Measurements from ENCODE around the gene TTC39C.
"Not testable (repeated sequence)": the region's sequence is repeated elsewhere in the genome, so short reads cannot be mapped to it uniquely, and the experiment has no call there.

Gene TTC39C

DNA sequence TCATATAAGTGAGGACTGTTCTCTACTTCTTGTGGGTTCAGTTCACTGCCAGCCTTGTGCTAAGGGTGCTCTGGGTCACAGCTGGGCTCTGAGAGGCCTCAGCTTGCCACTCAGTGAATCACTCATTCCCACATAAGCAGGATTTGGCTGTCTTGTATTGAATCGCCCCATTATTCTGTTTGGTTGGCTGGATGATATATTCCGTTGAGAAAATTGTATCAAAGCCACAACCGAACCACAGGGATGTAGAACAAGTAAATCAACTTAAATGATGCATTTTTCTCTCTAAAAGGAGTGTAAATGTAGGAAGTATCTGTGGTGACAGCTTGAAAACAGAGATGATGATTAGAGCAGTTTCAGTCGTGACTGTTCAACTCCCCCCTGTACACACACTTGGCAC is 39.6 kb downstream of the TTC39C start:
- peak; percentile 44 for DNase-seq
- ATAC-seq, result peak; percentile 86

DNA sequence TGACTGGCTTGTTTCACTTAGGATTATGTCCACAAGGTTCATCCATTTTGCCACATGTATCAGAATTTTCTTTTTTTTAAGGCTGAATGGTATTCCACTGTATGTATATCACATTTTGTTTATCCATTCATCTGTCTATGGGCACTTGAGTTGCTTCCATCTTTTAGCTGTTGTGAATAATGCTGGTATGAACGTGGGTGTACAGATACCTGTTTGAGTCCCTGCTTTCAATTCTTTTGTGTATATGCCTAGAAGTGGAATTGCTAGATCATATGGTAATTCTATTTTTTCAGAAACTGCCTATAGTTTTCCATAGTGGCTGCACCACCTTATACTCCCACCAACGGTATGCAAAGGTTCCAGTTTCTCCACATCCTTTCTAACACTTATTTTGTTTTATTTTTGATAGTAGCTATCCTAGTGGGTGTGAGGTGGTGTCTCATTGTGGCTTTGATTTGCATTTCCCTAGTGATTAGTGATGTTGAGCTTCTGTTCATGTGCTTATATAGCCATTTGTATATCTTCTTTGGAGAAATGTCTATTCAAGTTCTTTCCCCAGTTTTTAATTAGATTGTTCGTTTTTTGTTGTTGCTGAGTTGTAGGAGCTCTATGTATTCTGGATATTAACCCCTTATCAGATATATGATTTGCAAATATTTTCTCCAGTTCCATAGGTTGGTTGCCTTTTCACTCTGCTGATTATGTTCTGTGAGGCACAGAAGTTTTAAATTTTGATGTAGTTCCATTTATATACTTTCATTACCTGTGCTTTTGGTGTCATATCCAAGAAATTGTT is 40.7 kb downstream of the TTC39C start:
- ATAC-seq (peak; percentile 56), DNase-seq (no peak)

DNA sequence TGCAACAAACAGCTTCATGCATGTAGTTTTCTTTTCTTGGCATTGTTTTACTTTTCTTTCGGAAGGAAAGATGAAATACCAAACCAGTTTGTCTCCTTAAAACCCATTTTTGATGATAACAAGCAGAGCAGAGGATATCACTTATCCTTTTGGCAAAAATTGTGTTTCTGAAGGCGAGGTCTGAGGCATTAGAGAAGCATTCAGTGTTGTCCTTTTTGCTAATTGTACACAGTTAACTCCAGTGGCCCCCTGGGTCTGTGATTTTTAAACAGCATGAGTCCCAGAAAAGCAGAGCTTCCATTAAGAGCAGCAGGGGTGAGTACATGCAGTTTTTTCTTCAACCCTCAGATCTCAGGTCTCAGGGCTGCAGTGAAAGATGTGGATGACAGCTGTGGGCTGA is 41.3 kb downstream of the TTC39C start:
- DNase-seq (no peak), ATAC-seq (no peak)

DNA sequence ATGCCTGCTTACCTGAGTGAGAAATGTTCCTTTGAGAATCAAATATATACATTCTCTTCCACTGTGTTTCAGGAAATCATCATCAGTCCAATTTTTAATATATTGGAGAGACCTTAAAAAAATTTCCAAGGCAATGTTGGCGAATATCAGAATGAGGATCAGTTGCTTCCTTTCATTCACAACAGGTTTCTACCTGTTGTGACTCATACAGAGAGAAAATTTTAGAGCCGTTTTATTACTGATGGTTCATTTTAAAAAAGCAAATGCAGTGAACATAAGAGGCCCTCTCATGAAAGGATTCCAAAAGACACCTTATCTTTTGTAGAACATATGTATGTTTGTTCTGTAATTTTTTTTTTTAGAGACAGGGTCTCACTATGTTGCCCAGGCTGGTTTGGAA is 42.0 kb downstream of the TTC39C start:
- DNase-seq (no peak), ATAC-seq (no peak)

DNA sequence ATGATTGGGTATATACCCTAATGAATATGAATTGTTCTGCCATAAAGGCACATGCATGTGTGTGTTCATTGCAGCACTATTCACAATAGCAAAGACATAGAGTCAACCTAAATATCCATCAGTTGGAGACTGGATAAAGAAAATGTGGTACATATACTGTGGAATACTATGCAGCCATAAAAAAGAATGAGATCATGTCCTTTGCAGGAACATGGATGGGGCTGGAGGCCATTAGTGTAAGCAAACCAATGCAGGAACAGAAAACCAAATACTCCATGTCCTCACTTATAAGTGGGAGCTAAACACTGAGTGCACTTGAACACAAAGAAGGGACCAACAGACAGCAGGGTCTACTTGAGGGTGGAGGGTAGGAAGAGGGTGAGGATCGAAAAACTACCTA is 43.2 kb downstream of the TTC39C start:
- no peak for DNase-seq
- ATAC-seq, result no peak

DNA sequence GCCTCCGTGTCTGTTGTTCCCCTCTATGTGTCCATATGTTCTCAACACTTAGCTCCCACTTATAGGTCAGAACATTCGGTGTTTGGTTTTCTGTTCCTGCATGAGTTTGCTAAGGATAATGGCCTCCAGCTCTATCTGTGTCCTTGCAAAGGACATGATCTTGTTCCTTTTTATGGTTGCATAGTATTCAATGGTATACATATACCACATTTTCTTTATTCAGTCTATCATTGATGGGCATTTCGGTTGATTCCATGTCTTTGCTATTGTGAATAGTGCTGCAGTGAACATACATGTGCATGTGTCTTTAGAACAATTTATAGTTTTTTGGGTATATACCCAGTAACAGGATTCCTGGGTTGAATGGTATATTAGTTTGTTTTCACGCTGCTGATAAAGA is 44.8 kb downstream of the TTC39C start:
- not testable (repeated sequence) for DNase-seq, ATAC-seq

DNA sequence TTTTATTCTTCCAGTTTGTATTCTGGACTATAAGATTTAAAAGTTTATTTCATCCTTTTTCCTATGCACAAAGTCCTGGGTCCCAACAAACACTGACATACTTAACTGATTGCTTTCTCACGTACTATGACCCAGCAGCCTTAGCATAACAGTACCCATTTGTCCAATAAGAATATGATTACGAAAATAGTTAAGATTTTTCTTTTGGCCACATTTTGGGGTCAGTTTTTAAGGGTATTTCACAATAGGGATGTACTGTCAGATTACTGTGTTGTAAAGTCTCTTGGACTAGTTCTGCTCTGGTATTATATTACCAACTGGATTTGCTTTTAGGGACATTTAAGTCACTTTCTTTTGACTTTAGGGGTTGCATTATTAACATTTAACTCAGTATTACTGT is 46.1 kb downstream of the TTC39C start:
- no peak for DNase-seq
- no peak for ATAC-seq

DNA sequence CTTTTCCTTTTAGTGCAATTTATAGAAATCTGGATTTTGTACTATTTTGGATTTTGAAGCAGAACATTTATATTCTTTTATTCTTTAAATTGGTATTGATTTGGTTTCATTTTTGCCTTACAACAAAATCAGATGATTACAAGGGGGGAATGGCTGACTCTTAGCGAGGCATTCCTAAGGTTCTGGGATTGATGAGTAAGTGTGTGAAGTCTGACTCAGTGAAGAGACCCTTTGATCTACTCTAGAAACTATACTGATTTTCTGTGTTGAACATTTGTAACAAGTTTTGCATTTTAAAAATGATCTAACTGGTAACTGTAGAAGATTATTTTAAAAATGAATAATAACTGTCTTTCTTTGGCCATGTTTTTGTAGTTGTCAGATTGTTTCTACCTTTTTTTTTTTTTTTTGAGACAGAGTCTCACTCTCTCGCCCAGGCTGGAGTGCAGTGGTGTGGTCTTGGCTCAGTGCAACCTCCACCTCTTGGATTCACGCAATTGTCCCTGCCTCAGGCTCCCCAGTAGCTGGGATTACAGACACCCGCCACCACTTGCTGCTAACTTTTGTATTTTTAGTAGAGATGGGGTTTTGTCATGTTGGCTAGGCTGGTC is 48.7 kb downstream of the TTC39C start:
- DNase-seq, result no peak
- ATAC-seq, result peak; percentile 84

DNA sequence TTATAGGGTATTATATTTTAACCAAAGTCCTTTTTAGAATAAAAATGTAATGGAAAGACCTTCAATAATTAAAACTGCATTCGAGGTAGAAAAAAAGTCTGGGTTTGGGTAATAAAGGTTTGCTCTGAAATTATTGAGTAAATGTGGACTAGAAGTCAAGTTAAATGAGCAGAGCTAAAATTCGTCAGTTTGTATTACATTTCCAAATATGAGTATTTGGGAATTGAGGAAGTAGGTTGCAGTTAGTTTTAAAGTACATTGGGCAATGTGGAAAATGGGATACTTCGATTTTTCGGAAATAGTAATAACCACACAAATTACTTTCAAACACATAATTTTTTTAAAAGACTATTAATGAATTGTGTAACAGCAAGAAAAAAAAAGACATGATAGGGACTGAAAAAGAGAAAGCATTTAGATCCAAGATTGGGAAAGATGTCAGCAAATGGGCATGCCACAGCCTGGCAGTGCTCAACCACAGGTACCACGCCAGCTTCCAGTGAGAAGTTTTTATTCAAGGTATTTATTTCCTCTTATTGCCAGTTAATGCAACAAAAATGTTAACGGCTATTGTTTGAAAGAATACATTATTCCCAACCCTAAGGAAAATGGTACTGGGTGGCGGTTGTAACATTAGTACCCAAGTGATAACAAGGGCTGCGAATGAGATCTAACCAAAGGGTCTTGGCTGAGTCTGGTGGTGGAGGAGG is 50.0 kb downstream of the TTC39C start:
- DNase-seq (no peak), ATAC-seq (no peak)

DNA sequence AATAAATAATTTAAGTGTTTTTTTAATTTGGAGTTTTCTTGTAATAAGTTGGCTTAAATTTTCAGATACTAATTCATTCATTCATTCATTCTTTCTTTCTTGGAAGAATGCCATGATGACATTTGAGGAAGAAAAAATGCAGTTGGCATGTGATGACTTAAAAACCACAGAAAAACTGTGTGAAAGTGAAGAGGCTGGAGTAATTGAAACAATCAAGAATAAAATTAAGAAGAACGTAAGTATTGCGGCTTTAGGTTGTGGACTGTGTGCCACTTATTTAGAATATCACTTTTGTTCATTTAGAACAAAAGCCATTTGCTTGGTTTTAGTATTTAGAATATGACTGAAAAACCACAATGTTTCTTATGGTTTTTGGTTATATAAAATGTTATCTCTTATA is 51.4 kb downstream of the TTC39C start:
- ATAC-seq (no peak), DNase-seq (no peak)

DNA sequence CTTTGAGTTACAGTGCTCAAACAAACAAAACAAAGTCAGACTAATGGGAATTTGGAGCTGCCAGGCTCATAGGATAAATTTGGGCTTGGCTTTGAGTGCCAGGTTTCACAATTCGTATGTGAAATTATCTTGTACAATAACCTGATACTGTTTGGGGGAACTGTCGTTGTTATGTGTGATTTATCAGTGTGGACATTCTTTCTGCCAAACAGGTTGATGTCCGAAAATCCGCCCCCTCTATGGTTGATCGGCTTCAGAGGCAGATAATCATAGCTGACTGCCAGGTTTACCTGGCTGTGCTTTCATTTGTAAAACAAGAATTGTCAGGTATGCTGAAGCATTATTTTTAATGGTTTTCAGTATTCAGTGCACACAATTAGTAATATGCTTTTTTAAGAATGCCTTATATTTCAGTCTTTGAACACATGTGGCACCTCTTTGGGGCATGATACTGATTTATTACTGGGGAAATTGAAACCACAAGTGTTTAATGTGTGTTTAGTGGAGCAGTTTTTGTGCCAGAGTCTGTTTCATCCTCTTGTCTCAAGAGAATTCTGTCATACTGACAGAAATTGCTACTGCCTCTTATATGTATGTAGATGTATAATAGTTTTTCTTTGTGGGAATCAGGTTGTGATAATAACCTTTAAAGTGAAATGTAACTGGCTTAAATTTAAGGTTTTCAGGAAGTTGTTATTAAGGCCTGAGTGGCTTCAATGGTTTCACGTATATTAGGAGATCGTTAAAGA is 54.6 kb downstream of the TTC39C start:
- DNase-seq (no peak), ATAC-seq (no peak)

DNA sequence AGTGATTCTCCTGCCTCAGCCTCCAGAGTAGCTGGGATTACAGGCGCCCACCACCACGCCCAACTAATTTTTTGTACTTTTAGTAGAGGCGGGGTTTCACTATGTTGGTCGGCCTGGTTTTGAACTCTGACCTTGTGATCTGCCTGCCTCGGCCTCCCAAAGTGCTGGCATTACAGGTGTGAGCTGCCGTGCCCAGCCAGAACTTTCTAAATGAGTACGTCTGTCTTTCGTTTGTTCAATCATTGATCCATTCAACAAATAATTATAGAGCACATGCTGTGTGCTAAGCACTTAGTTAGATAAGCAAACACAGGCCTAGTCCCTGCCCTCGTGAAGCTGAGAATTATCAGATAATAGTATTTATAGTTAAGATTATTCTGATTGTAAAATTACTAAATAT is 56.5 kb downstream of the TTC39C start:
- ATAC-seq, result no peak
- DNase-seq, result no peak

DNA sequence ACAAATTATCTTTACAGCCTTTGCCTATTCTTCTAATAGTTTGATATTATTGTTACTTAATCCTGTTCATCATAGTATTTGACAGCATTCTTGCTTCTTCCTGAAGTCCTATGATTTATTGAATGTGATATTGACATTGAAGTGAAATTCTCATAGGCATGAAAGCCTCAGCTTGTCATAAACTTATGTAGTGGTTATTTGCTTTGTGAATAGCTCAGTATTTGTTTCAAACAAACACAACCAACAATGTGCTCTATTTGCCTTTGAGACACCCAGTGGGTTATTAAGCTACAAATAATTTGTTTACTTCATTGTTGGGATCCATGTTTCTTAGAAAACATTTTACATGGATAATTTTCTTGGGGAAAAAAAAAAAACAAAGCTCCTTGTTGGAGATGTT is 57.2 kb downstream of the TTC39C start:
- DNase-seq (no peak), ATAC-seq (no peak)

DNA sequence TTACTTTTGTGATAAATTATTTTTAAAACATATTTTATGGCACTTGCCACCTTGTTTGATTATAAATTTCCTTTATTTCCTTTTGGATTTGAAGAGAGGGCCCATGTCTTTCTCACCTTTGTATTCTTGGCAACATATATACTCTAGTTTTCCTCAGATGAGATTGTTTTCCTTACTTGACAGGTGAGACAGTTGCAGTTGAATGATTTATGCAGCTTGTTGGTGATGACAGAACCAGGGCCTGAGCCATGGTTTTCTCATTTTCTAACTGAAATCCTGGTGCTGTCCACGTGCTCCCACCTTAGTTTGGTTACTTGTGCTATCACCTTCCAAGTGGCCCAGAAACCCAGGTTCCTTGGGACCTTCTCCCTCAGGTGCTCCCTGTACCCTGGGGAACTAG is 58.2 kb downstream of the TTC39C start:
- no peak for DNase-seq

DNA sequence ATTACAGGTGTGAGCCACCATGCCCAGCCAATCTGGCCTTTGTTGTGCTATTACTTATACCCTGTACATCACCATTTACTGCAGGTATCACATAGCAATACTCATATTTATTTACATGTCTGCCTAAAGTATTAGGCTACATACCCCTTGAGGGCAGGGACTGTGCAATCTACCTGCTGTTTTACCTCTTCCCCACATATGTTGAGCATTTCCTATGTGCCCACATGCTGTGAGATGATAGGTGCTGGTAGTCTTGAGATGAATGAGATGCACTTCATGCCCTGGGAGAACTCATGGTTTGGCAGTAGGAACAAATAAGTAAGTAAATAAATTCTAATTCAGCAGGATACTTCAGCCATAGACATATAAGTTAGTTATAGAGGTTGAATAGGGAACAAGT is 59.2 kb downstream of the TTC39C start:
- ATAC-seq (no peak), DNase-seq (no peak)

More for the DNA sequence above, 58.2 kb downstream of the TTC39C start:
- no peak for ATAC-seq

DNA sequence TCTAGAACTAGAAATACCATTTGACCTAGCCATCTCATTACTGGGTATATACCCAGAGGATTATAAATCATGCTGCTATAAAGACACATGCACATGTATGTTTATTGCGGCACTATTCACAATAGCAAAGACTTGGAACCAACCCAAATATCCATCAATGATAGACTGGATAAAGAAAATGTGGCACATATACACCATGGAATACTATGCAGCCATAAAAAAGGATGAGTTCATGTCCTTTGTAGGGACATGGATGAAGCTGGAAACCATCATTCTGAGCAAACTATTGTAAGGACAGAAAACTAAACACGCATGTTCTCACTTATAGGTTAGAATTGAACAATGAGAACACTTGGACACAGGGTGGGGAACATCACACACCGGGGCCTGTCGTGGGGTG is 60.2 kb downstream of the TTC39C start:
- not testable (repeated sequence) for ATAC-seq, DNase-seq

DNA sequence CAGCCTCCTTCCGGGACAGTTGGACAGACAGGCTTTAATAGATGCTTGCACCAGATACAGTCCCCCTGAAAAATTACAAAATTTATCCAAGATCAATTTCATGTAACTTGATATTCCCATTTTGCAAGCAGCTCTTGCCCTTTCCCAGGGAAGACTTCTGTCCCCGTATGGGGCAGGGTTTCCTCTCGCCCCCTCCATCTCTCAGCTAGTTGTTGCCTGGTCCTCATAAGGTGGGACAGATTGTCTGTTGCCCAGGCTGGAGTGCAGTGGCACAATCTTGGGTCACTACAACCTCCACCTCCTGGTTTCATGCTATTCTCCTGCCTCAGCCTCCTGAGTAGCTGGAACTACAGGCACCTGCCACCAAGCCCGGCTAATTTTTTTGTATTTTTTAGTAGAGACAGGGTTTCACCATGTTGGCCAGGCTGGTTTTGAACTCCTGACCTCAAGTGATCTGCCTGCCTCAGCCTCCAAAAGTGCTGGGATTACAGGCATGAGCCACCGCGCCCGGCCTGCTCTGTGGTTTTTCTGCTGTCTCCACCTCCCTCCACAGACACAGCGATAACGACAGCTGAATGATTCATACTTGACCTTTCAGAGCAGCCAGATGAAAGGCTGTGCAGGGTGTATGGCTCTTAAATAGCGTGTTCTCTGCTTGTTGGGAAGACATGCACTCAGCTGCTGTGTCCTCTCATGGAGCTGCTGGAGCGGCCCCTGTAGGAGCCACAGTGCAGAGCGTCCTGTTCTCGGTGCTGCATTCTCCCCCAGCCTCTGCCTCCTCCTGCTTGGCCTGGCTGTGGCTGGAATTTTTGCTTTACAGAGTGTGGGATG is 61.4 kb downstream of the TTC39C start:
- DNase-seq (peak; percentile 80), ATAC-seq (peak; percentile 99)

DNA sequence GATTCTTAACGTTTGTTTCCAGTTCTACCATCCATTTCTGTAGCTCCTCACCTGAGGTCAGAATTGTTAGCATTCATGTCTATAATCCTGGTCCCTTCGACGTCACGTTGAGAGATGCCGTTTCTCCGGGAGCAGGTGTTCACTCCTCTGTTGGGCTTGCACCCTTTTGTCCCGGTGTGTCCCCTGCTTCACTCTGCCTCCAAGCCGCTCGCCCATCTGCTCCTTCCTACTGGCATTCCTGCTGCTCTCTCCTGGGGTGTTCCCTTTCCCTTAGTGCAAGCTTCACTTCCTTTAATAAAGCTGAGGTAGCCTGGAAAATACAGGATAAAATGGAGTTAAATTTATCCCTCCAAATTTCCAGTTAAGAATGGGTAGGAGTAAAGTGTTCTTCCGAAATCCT is 62.4 kb downstream of the TTC39C start:
- ATAC-seq, result no peak
- no peak for DNase-seq

DNA sequence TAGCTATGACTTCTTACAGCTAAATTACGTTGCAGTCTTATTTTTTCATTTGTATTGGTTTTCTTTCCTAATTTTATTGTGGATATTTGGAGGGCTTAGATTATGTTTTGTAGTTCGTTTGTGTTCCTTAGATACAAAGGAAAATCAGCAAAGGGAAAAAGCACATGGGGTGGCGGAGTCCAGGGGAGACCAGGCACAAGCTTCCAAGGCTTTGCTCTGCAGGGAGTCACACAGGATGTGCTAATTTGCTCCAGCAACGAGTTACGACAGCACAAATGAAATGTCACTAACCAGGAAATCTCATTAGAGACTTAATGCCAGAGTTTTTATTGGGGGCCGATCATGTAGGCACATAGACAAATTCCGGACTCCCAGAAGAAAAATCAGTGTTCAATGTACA is 63.8 kb downstream of the TTC39C start:
- ATAC-seq, result no peak

DNA sequence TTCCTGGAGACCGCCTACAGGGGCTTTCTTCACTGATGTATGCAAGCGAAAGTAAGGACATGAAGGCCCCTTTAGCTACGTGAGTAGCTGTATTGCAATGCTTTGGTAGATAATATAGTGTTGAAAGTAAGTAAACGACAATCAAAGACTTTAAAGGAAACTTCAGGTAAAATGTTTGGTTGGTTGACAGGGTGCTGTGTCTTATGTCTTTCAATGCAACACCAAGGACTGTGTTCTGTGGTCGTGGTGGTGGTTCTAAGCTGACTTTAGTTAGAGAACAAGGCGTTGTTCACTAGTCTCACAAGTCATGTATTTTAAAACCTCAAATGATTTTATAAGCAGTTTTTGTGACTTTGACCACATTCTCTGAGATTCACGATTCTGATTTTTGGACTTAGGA is 66.3 kb downstream of the TTC39C start:
- peak; percentile 15 for DNase-seq
- ATAC-seq, result peak; percentile 47

More for the DNA sequence above, 63.8 kb downstream of the TTC39C start:
- no peak for DNase-seq

DNA sequence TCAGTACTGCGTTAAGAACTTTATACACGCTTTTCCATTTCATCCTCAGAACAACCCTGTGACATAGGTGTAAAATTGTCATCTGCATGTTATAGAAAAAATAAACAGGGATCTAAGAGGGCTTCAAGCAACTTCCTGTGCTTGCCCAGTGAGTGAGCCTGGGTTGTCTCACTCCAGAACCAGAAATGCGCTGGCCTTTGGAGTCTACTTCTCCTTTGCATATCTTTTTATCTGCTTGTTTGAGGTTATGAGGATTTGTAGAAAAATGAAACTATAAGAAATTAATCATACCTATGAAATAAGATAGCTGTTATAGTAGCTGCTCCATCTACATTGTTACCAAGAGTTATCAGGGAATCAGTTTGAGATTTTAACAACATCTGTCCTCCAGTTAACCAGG is 69.0 kb downstream of the TTC39C start:
- ATAC-seq, result peak; percentile 38
- DNase-seq, result no peak

DNA sequence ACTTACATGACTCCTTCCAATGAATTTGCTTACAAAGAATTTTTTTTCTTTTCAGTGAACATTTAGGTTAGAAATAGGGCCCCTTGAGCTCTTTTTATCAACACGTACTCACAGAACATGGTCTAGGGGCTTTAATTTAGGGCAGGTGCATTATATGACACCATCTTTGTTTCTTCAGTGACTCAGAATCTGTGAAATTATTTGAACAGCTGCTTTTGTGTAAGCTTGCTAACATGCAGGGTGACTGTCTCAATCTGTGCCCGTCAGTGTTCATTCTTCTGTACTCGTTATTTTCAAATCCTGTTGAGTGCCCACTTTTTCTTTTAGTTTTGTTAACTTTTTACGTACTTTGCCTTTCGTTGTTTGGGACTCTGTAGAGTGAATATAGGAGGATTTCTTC is 71.5 kb downstream of the TTC39C start:
- no peak for ATAC-seq
- no peak for DNase-seq
